Measurements from ENCODE around the gene RTP2.
A peak's percentile ranks its signal among the peaks of the same experiment; 100 is the strongest.

RTP2 gene

DNA sequence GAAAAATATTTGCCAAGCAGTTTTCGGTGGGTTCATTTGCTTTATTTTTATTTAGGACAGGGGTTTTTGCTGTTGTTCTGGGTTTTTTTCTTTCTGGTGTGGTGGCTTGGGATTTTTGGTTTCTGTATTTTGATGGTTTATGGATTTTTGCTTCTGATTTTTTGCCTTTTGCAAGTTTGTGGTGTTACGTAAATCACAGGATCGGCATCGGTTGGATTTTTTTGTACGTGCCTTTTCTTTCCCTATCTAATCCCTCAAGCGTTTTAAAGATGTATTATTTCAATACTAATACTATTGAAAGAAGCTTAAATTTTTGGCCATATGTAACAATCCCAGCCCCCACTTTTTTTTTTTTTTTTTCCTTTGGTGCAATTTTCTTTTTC lies 43.7 kb upstream of the RTP2 start:
- H3K4me3 ChIP-seq (ENCODE audit: low read length) = peak overlapping the region; percentile 98
- TF ChIP-seq, protein P1, sequence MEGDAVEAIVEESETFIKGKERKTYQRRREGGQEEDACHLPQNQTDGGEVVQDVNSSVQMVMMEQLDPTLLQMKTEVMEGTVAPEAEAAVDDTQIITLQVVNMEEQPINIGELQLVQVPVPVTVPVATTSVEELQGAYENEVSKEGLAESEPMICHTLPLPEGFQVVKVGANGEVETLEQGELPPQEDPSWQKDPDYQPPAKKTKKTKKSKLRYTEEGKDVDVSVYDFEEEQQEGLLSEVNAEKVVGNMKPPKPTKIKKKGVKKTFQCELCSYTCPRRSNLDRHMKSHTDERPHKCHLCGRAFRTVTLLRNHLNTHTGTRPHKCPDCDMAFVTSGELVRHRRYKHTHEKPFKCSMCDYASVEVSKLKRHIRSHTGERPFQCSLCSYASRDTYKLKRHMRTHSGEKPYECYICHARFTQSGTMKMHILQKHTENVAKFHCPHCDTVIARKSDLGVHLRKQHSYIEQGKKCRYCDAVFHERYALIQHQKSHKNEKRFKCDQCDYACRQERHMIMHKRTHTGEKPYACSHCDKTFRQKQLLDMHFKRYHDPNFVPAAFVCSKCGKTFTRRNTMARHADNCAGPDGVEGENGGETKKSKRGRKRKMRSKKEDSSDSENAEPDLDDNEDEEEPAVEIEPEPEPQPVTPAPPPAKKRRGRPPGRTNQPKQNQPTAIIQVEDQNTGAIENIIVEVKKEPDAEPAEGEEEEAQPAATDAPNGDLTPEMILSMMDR (conservative IDR thresholded peaks at IDR 0.05; ENCODE audit: low read length) = no peak
- DNase-seq (ENCODE audit: low read depth) = no peak

DNA sequence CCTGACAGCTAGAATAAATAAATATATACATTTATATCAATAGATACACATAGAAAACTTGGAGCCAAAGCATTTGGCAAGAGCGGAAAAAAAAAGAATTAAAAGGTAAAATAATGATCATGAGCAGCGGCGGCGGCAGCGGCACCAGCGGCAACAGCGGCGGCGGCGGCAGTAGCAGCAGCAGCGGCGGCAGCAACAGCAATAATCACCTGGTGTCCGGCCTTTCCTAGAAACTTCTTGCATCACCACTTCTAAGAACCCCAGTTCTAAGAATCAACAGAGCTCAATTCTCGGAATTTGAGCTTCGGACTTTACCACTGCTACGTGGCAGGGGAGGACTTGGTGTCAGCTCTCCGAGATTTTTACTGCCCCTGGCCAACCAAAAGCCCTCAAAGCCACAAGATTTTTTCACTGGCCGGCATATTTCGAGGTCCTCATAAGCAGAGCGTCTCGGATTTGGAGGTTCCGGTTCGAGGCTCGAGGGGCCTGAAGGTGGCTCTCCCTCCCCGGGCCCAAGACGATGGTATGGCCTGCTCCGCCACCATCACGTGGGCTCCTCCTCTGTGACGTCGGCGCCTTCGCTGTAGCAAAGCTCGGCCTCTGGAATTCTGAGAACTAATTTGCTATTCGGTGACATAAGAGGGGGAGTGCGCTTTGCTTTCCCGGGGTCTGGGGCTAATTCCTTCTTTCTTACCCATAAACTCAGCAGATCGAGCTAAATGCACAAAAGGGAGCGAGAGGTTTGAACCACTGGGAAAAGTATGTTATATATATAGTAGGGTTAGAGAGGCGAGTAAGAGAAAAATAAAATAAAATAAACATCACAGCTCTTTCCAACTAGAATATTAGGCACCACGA lies 43.1 kb upstream of the RTP2 start, which contains the start of gene BCL6:
TSS of gene BCL6 (minus strand) at position 268 of the 858 bp plus-strand sequence. CDS start 11,775 bp downstream, outside the sequence.
- H3K4me3 ChIP-seq (ENCODE audit: low read length) = peak within 1 kb of the TSS; percentile 98
- DNase-seq (ENCODE audit: low read depth) = peak; percentile 99
- TF ChIP-seq, protein P1 (conservative IDR thresholded peaks at IDR 0.05; ENCODE audit: low read length) = 0 out of 2 replicates have a peak, but pooled peaks have one; percentile 0

DNA sequence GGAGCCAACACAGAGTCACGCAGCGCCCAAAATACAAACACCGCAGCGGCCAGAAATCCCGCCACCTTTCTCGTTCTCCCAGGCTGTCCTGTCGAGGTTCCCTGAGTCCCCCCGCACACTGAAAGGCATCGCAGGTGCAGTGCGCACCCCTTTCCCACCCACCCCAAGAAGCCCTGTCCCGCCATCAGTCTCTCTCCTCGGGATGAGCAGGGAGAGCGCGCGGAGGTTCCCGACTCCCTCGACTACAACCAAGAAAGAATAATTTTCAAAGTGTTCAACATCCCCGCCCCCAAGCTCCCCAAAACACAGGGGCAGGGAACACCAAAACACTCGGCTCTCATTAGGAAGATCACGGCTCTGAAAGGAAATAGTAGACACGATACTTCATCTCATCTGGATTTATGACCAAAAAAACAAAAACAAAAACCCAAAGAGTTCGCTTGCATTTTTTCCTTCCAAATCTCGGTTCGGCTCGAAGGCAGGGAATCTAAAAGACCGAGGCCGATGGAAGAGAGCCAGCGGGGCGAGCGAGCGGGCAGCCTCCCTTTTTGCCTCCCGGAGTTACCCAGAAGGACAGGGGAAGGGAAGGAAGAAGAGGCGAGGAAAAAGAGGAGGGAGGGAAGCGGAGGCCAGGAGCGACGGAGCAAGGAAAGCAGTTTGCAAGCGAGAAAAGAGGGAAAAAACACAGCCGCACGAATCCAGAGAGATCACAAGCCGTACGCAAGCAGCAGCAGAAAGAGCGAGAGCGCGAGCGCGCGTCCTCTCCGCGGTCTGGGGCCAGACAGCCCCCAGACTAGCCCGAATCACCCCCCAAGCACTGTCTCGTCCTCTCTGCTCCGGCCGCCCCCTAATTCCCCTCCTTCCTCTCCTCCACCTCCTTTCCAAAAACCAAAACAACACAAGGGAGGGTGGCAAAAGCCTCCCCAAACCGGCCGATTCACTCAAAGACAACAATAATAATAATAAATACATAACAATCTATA lies 42.1 kb upstream of the RTP2 start:
- H3K4me3 ChIP-seq (ENCODE audit: low read length) = peak overlapping the region; percentile 98
- TF ChIP-seq, protein P1 (conservative IDR thresholded peaks at IDR 0.05; ENCODE audit: low read length) = no peak
- peak; percentile 53 for DNase-seq (ENCODE audit: low read depth)

DNA sequence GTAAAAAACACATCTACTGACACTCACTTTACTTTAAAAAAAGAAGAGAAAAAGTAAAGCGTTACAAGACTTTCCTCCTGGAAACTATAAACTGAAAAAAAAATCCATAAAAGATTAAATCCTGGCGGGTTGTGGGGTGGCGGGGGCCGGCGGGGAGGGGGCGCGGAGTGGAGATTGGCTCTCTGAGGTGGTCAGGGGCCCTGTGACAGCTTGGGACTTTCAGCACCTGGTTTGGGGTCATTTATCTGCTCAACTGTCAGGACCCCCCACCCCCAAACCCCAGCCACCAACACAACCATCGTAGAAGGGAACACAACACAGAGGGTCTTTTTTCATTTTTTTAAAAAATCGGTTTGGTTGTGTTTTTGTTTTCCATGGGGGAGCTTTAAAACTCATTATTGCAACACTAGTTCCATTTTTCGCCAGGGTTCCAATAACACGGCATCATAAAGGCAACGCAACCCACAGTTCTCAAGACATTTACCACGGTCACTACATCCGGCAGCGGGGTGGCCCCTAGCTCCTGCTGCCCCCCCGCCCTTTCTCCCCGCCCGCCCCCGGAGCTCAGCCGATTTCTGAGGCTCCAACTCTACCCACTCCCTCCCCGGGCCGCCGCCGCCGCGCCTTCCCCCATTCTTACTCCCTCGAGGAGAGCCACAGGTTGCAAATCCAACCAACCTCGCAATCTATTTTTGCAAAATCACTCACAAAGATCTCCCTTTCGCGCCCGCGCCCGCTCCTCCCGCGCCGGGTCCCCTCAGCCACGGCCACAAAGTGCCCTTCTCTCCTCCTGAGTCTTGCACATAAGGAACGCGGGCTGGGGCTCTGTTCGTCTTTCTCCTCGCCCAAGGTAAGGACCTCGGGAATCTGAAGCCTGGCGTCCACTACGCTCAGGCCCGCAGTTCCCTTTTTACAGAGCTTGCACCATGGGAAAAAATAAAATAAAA lies 41.1 kb upstream of the RTP2 start:
- peak; percentile 71 for DNase-seq (ENCODE audit: low read depth)
- peak overlapping the region; percentile 98 for H3K4me3 ChIP-seq (ENCODE audit: low read length)
- TF ChIP-seq, protein P1 (conservative IDR thresholded peaks at IDR 0.05; ENCODE audit: low read length) = no peak

DNA sequence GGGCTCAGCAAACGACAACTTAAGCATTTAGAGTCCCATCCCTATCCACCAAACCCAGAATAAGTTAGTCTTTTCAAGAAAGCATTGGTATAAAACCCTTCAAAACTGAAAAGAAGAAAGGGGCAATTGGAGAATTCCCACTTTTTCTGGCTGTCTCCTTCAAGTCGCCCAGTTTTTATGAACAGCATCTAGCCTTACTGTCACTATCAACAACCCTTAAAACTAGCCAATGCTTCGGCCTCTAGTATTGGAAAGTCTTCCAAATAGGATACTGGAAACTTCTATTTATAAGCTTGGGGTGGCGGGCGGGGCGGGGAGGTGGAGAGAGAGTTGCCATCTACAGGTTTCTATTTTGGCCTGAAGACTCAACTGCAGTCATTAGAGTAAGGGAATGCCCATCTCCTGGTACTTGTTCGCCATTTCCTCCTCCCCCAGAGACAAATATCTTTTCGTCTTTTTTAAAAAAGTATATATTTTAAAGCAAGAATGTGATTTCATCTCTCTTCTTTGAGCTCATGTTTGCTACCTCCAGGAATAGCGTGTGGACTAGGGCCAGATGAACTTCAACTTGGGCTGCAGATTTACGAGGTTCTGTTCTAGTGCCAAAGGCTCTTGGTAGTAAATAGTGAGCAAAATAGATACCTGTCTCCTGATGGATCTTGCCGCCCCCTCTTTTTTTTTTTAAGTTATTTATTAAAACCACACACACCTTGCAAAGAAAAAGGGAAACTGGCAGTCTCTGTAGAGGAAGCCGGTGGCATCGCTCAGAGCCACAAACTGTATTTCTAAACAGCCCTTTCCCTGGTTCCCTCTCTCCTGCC lies 40.2 kb upstream of the RTP2 start:
- no peak for DNase-seq (ENCODE audit: low read depth)
- TF ChIP-seq, protein P1 (conservative IDR thresholded peaks at IDR 0.05; ENCODE audit: low read length) = no peak
- H3K4me3 ChIP-seq (ENCODE audit: low read length) = peak overlapping the region; percentile 98

Measured in AG10803 (cell line).